Epithelial cell of prostate (primary cell): Measurements from ENCODE around the gene CEND1.
A peak's percentile ranks its signal among the peaks of the same experiment; 100 is the strongest.

Experiments used
- DNase-seq: peaks from one replicate; pipeline ENCODE4 v3.0.0-alpha.2; 2011; ENCODE audit warnings: low read depth, low spot score
- H3K27ac ChIP-seq: fragments of 450-650 bp; 2 replicates; pipeline ENCODE4 v1.5.1; 2017; ENCODE audit warnings: mild to moderate bottlenecking

CEND1 gene

DNA sequence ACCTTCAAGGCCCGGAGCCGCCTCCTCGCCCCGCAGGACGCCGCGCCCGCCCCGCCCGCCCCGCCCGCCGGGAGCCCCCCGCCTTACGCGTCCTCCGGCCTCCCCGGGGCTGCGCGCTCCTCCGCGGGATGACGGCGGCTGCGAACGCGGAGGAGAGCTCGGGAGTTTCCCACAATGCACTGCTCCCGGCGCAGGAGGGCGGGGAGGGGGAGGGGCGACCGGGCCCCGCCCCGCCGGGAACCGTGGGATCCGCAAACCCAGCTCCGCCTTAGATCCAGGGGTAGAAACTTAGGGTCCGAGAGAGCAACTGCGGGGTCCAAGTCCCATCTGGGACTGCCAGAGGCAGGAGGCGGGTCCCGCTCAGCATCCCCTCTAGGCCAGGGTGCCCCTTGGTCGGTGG is at the start of gene CEND1:
Gene CEND1 (minus strand): TSS at position 148 of the 400 bp plus-strand sequence. CDS start 1,514 bp downstream, outside the sequence.
- no peak for DNase-seq

DNA sequence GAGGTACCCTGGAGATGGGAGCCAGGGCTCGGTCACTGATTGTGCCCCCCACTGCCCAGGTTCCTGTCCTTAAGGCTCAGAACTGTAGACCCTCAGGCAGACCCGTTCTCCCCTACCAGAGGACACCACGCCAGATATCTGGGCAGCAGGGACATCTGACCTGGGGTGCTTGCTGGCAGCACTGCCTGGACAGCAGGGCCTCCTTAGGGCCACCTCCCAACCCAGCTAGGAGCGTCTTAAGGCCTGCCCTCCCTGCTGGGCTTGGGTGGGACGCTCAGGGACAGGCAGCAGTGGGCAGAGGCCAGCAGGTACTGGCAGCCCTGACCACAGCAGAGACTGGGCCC is 49.4 kb upstream of the CEND1 start:
- DNase-seq: no peak
- peak overlapping the region; percentile 85 for H3K27ac ChIP-seq

More for the DNA sequence above, at the start of gene CEND1:
- H3K27ac ChIP-seq: no peak within 1 kb of the TSS

GRCh38 chr11:838441-839279 is 48.8 kb upstream of the CEND1 start:
- no peak for DNase-seq
- peak overlapping the region; percentile 85 for H3K27ac ChIP-seq

DNA sequence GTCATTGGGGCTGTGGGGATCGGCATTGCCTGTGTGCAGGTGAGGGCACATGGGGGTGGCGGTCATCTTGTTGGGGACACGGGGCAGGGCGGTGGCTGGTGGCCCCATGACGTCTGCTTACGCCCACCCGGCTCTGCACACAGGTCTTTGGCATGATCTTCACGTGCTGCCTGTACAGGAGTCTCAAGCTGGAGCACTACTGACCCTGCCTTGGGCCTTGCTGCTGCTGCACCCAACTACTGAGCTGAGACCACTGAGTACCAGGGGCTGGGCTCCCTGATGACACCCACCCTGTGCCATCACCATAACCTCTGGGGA is 48.1 kb upstream of the CEND1 start:
- no peak overlapping the region for H3K27ac ChIP-seq
- no peak for DNase-seq

DNA sequence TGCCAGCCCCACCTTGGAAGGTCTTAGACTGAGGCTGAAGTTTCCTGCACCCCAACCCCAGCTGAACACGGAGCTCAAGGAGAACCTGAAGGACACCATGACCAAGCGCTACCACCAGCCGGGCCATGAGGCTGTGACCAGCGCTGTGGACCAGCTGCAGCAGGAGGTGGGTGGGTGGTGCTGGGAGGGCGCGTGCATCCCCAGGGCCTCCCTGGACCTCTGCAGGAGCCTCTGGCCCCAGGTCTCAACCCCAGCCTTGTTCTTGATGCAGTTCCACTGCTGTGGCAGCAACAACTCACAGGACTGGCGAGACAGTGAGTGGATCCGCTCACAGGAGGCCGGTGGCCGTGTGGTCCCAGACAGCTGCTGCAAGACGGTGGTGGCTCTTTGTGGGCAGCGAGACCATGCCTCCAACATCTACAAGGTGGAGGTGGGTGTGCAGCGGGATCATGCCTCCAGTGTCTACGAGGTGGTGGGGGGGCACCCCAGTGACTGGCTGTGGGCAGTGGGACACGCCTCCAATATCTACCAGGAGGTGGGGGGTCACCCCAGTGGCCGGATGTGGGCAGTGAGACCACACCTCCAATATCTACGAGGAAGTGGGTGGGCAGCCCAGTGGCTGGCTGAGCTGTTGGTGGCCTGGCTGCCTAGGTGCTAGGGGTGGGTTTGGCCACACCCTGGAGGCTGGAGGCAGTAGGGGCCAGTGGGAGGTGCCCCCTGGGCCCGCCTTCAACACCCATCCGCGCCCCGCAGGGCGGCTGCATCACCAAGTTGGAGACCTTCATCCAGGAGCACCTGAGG is 47.5 kb upstream of the CEND1 start:
- peak overlapping the region; percentile 11 for H3K27ac ChIP-seq
- no peak for DNase-seq

DNA sequence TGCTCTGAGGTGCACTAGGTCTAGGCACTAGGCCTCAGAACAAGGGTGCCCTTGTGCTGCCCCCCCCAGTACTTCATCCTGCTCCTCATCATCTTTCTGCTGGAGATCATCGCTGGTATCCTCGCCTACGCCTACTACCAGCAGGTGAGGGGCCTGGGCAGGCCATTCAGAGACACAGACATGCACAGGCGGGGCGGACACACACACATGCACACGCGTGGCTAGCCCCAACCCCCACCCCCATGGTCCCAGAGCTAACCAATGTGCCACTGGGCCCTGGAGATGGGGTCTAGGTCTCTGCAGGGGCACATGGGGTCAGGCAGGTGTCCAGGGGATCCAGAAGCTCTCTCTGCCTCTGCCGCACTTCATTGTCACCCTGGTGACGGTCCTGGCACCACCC is 46.8 kb upstream of the CEND1 start:
- peak overlapping the region; percentile 11 for H3K27ac ChIP-seq
- no peak for DNase-seq

DNA sequence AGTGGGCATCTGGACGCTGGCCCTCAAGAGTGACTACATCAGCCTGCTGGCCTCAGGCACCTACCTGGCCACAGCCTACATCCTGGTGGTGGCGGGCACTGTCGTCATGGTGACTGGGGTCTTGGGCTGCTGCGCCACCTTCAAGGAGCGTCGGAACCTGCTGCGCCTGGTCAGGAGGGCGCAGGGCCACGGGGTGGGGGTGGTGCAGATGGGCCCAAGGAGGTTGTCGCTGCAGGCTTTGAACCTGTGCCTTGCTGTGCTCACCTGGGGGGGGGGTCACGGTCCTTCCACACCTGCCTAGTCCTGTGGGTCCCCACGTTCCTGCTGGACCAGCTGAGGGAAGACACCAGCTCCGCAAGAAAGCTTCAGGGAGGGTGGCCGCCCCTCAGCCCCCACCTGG is 46.4 kb upstream of the CEND1 start:
- peak overlapping the region; percentile 96 for H3K27ac ChIP-seq
- DNase-seq: no peak

DNA sequence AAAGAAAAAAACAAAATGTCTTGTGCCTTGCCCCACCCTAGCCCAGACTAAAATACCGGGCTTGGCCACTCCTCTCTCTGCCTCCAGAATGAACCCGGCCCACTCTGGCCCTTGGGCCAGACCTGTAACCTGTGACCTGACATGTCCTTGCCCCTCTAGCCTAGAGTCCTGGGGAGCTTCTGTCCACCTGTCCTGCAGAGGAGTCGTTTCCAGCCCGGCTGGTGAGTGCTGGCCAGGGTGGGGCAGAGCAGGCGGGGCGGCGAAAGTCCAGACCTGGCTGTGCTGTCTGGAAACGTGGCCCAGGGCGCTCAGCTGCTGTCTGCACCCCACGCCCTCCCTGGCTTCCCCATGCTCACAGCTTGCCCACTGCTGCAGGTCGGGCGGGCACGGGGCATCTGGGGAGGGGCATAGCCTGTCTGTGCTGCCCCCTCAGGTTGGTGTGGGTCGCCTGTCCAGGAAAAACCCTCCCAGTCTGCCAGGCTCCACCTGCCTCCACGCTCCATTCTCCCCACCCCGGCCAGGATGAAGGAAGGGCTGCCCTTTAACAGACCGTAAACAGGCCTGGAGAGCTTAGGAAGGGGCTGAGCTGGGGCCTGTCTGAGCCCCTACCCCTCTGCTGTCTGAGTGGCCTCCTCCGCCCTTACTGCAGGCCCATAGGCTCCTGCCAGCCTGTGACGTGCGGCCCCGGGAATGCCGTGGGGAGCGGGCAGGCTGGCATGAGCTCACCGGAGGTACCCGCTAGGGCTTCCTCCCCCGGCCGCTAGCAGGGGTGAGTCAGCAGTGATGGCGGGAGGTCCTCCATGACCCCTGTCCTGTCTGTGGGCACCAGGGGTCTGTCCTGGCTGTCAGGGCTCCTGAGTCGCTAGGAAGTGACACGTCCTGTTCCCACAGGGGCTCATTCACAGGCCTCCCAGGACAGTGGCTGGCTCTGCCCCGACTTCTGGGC is 44.8 kb upstream of the CEND1 start:
- peak overlapping the region; percentile 96 for H3K27ac ChIP-seq
- peak; percentile 77 for DNase-seq

GRCh38 chr11:833849-834311 is 44.0 kb upstream of the CEND1 start:
- no peak for DNase-seq
- peak overlapping the region; percentile 96 for H3K27ac ChIP-seq

DNA sequence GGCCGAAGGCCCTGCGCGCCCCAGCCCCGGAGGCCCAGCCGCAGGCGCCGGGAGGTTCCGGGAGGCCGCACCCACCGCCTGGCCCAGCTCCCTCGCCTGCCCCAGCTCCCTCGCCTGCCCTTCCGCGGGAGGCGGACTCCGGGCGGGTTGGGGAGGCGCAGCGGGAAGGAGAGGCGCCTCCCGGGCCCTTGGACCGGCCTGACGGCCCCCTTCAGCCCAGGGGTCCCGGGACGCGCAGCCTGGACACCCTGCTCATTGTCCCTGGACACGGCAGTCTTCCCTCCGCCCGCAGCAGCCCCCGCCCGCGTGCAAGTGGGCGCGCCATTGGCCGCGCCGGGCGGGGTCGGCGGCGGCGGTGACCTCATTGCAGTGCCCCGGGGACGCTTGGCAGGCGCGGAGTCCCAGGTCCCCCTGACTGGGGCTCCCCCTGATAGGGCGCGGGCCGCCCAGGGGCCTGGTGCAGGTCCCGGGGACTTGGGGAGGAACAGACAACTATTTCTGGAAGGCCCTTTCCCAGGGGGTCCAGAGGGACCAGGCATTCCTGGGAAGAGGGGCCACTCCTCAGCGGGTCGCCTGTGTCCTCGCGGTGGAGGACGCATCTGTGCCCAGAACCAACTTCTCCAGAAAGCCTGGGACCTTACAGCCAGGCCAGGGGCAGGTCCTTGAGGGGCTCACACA is 43.4 kb upstream of the CEND1 start:
- DNase-seq: no peak
- peak overlapping the region; percentile 96 for H3K27ac ChIP-seq

GRCh38 chr11:832529-833113 is 42.7 kb upstream of the CEND1 start, which contains the start of gene CD151:
Gene CD151, plus strand, starts transcription at chr11:832952. Its CDS starts 3,118 bp downstream, at chr11:836070.
- no peak for DNase-seq
- H3K27ac ChIP-seq: peak within 1 kb of the TSS; percentile 96

- no peak overlapping the region for H3K27ac ChIP-seq
- DNase-seq: no peak
Measured at GRCh38 chr11:831961-832528, 42.2 kb upstream of the CEND1 start.

GRCh38 chr11:831118-831864 is 41.4 kb upstream of the CEND1 start:
- H3K27ac ChIP-seq: no peak overlapping the region
- DNase-seq: no peak

DNA sequence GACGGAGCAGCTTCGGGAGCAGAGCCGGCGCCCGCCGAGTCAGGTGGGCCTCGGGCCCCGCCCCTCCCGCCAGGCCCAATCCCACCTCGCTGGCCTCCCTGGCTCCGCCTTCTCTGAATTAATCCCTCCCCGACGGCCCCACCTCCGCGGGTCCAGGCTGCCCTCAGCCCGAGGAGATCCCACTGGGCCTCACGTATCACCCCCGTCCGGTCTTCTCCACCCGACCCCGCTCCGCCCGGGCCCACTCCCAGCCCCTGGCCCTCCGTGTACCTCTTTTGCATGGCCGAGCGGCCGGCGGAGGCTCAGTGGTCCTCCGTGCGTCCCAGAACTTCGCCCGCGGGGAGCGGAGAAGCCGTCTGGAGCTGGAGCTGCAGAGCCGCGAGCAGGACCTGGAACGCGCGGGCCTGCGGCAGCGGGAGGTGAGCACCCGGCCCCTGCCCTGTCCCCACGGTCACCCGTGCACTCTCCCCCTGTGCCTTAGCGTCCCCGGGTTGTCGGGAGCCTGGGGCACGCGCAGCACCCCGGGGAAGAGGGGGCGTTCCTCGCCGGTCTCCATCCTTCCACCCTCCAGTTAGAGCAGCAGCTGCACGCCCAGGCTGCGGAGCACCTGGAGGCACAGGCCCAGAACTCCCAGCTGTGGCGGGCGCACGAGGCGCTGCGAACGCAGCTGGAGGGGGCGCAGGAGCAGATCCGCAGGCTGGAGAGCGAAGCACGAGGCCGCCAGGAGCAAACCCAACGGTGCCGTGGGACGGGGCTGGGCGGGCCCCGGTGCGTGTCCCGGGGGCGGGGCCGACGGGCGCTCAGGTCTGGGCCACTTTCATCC is 40.6 kb upstream of the CEND1 start:
- H3K27ac ChIP-seq: no peak overlapping the region
- no peak for DNase-seq

- no peak overlapping the region for H3K27ac ChIP-seq
- no peak for DNase-seq
Measured at GRCh38 chr11:829847-830294, 40.0 kb upstream of the CEND1 start.

DNA sequence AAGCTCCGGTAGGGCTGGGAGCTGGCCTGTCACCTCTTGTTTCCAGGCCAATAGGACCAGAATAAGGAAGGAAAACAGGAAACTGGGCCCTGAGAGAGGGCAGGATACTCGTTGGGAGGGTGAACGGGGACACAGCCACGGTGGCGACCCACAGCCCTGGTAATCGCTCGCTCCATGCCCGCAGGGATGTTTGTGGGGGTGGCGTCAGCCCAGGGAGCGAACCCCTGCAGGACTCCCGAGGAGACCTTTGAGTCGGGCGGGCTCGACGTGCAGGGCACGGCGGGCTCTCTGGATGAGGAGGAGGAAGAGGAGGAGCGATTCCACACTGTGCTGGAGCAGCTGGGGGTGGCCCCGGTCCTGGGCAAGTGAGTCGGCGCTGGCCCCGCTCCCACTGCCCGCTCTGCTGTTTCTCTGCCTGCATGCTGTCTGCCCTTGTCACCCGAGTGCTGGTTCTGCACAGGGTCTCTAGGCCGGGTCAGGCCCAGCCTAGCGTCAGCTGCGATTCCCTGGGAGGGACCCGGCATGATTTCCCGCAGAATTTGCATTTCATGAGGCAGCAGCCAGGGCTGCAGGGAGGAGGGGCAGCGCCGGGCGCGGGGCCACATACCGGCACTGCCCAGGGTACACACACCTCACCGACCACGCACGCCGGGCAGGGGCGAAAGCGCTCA is 39.4 kb upstream of the CEND1 start:
- DNase-seq: no peak

More for the DNA sequence above, 39.4 kb upstream of the CEND1 start:
- H3K27ac ChIP-seq: no peak overlapping the region
